ENCODE data around the gene VAX1. TPM values are rescaled to one million over a fixed set of nuclear protein-coding genes. Genes with fewer than 3 reads are reported as not detected.

Gene VAX1
- total RNA-seq, 1 donor, result not detected

Other genes starting within 250 kb of the VAX1 start
- gene SHTN1, start 133.1 kb downstream of the VAX1 start, total RNA-seq, result 10.0 TPM
- gene KCNK18, start 59.2 kb upstream of the VAX1 start, total RNA-seq, result not detected
- 2.8 TPM for gene SLC18A2, start 102.8 kb upstream of the VAX1 start, total RNA-seq
- gene PDZD8, start 237.2 kb upstream of the VAX1 start, total RNA-seq, result 53.1 TPM

All from mononuclear cell (primary cell).